ENCODE results near the gene NUP133. TPM values are rescaled to one million over a fixed set of nuclear protein-coding genes. Genes with fewer than 3 reads are reported as not detected.

The NUP133 gene
- total and polyA plus RNA-seq, 2 donors (not counting 1 experiment from before 2014, with no cell fraction given), result 10.5 to 50.5 TPM

- no peak for ATAC-seq (ENCODE audit: low read depth)
- Histone ChIP-seq H3K79me2 (ENCODE audit: control insufficient read depth, insufficient read depth, low read length) (no peaks in the 10 kb centered on the region), H3K4me1 (ENCODE audit: control insufficient read depth in 2 of 2, insufficient read depth in 2 of 2, low read length in 2 of 2) (peaks cover 26 to 27% of the 10 kb centered on the region in 2 donors), H3K4me3 (ENCODE audit: control extremely low read depth in 1 of 5, extremely low read depth in 1 of 5, insufficient read depth in 1 of 5, low read depth in 2 of 5, low read length in 4 of 5) (peak overlapping the region in 2 of 5 experiments; percentile 9 to 21), H3K36me3 (replicated peaks in 1 of 2; ENCODE audit: control extremely low read depth in 1 of 2, control insufficient read depth in 1 of 2, extremely low read depth in 1 of 2, insufficient read depth in 2 of 2, low read length in 1 of 2) (no peaks in the 10 kb centered on the region), H3K27me3 (replicated peaks in 1 of 4; ENCODE audit: control extremely low read depth in 1 of 4, control insufficient read depth in 3 of 4, insufficient read depth in 4 of 4, low read length in 3 of 4) (peaks cover 0 to 63% (median 46%) of the 10 kb centered on the region in 4 experiments), H3K27ac (ENCODE audit: low read length in 2 of 2) (no peak overlapping the region), H4K20me1 (ENCODE audit: control insufficient read depth, insufficient read depth, low read length, poor library complexity, severe bottlenecking) (no peaks in the 10 kb centered on the region), H3K9me3 (ENCODE audit: control extremely low read depth in 1 of 3, control insufficient read depth in 2 of 3, insufficient read depth in 1 of 3, low read length in 2 of 3) (peaks cover 0 to 26% (median 0%) of the 10 kb centered on the region in 3 donors), H2AFZ (ENCODE audit: insufficient read depth, low read depth, low read length, poor library complexity, severe bottlenecking) (peak overlapping the region; percentile 28), H3K9ac (ENCODE audit: low read length) (peak overlapping the region; percentile 27), H3K4me2 (replicated peaks; ENCODE audit: low read depth, low read length, poor library complexity, severe bottlenecking) (peak overlapping the region; percentile 66)
- TF ChIP-seq CTCF (IDR thresholded peaks at IDR 0.05), result no peak
- no peak for TF ChIP-seq EZH2 (IDR thresholded peaks at IDR 0.05; ENCODE audit: borderline replicate concordance, insufficient read depth, low read depth, low read length, poor library complexity, severe bottlenecking)
- ChIA-PET POLR2A (no interaction called here), CTCF (interaction anchor here (0.6 kb wide), 1 partner anchor 68 kb away, joined by 3 read pairs; no protein-coding TSS in a partner anchor)
- Mint-ChIP-seq H3K4me3 (peak overlapping the region; percentile 84), H3K9me3 (ENCODE audit: insufficient read depth) (no peaks in the 10 kb centered on the region), H3K27me3 (peaks cover 51% of the 10 kb centered on the region), H3K27ac (no peak overlapping the region), H3K4me1 (peaks cover 14% of the 10 kb centered on the region)
- DNase-seq, result peak; percentile 27
- 13% methylated on average over 38 of the region's 38 CpGs for WGBS (ENCODE audit: insufficient coverage)
- intact Hi-C loops (cut with micrococcal nuclease), result no loop called here
These were observed 76.1 kb downstream of the NUP133 start for GRCh38 chr1:229432116-229432461.

DNA sequence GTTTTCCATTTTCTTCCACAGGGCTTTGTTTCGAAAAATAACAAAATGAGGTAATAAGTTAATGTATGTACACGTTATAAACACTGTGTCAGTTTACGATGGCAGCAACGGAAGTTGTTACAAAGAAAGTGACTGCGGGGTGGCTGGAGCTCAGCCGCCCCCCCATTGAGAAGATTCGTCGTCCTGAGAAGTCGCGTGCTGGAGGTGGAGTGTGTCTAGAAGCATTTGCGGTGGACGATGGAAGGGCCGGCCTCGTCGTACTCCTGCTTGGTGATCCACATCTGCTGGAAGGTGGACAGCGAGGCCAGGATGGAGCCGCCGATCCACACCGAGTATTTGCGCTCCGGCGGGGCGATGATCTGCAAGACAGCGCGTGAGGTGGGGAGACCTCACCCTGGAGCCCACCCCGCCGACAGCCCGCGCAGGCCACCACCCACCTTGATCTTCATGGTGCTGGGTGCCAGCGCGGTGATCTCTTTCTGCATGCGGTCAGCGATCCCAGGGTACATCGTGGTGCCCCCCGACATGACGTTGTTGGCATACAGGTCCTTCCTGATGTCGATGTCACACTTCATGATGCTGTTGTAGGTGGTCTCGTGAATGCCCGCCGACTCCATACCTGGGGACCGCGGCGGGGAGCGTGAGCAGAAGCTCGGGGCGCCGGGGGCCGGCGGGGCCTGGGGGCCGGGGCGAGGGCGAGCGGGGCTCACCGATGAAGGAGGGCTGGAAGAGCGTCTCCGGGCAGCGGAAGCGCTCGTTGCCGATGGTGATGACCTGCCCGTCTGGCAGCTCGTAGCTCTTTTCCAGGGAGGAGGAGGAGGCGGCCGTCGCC is 76.6 kb downstream of the NUP133 start:
- intact Hi-C loops (cut with micrococcal nuclease), result no loop called here
- Histone ChIP-seq H3K79me2 (ENCODE audit: control insufficient read depth, insufficient read depth, low read length) (no peaks in the 10 kb centered on the region), H4K20me1 (ENCODE audit: control insufficient read depth, insufficient read depth, low read length, poor library complexity, severe bottlenecking) (no peaks in the 10 kb centered on the region), H3K36me3 (replicated peaks in 1 of 2; ENCODE audit: control extremely low read depth in 1 of 2, control insufficient read depth in 1 of 2, extremely low read depth in 1 of 2, insufficient read depth in 2 of 2, low read length in 1 of 2) (no peaks in the 10 kb centered on the region), H2AFZ (ENCODE audit: insufficient read depth, low read depth, low read length, poor library complexity, severe bottlenecking) (peak overlapping the region; percentile 42), H3K4me2 (replicated peaks; ENCODE audit: low read depth, low read length, poor library complexity, severe bottlenecking) (peak overlapping the region; percentile 66), H3K9ac (ENCODE audit: low read length) (peak overlapping the region; percentile 27), H3K9me3 (ENCODE audit: control extremely low read depth in 1 of 3, control insufficient read depth in 2 of 3, insufficient read depth in 1 of 3, low read length in 2 of 3) (peaks cover 0 to 26% (median 0%) of the 10 kb centered on the region in 3 donors), H3K4me3 (ENCODE audit: control extremely low read depth in 1 of 5, extremely low read depth in 1 of 5, insufficient read depth in 1 of 5, low read depth in 2 of 5, low read length in 4 of 5) (peak overlapping the region in 2 of 5 experiments; percentile 21 to 52), H3K4me1 (ENCODE audit: control insufficient read depth in 2 of 2, insufficient read depth in 2 of 2, low read length in 2 of 2) (peaks cover 26 to 27% of the 10 kb centered on the region in 2 donors), H3K27me3 (replicated peaks in 1 of 4; ENCODE audit: control extremely low read depth in 1 of 4, control insufficient read depth in 3 of 4, insufficient read depth in 4 of 4, low read length in 3 of 4) (peaks cover 0 to 69% (median 48%) of the 10 kb centered on the region in 4 experiments), H3K27ac (ENCODE audit: low read length in 2 of 2) (no peak overlapping the region)
- Mint-ChIP-seq H3K9me3 (ENCODE audit: insufficient read depth) (no peaks in the 10 kb centered on the region), H3K27me3 (peaks cover 53% of the 10 kb centered on the region), H3K4me3 (peak overlapping the region; percentile 84), H3K27ac (no peak overlapping the region), H3K4me1 (peaks cover 14% of the 10 kb centered on the region)
- ATAC-seq (ENCODE audit: low read depth) (no peak), DNase-seq (peak; percentile 31)
- WGBS (ENCODE audit: insufficient coverage), result 14% methylated on average over 62 of the region's 65 CpGs
- ChIA-PET POLR2A (no interaction called here), CTCF (interaction anchor here (0.6 to 1.0 kb wide), 3 partner anchors 11 to 68 kb away, joined by 3 read pairs; no protein-coding TSS in a partner anchor)
- TF ChIP-seq EZH2 (IDR thresholded peaks at IDR 0.05; ENCODE audit: borderline replicate concordance, insufficient read depth, low read depth, low read length, poor library complexity, severe bottlenecking), result no peak
- no peak for TF ChIP-seq CTCF (IDR thresholded peaks at IDR 0.05)
